K562 (cell line): Measurements from ENCODE around the gene STX18. TPM values are rescaled to one million over a fixed set of nuclear protein-coding genes. Genes with fewer than 3 reads are reported as not detected.

Experiments
- CHAMP1 ChIP-seq: fragments of 450-650 bp; IDR thresholded peaks from 2 replicates; pipeline ENCODE4 v1.6.1; 2016; ENCODE audit warnings: mild to moderate bottlenecking
- ERF ChIP-seq: fragments of 450-650 bp; formaldehyde crosslinking; IDR thresholded peaks from 2 replicates; pipeline ENCODE4 v1.4.0; 2020; ENCODE audit warnings: mild to moderate bottlenecking, mixed read lengths
- L3MBTL2 ChIP-seq: fragments of 450-650 bp; IDR thresholded peaks from 2 replicates; pipeline ENCODE4 v1.6.1; 2016; ENCODE audit warnings: mild to moderate bottlenecking, moderate library complexity
- SP1 ChIP-seq: sonication (generic); formaldehyde crosslinking; IDR thresholded peaks from 2 replicates; pipeline ENCODE4 v1.8.1; 2022; ENCODE audit warnings: mild to moderate bottlenecking, missing genetic modification reagents
- TEAD2 ChIP-seq: fragments of 450-650 bp; IDR thresholded peaks from 2 replicates; pipeline ENCODE4 v1.6.1; 2016; ENCODE audit warnings: missing genetic modification characterization, control low read depth, missing compliant biosample characterization
- THAP12 ChIP-seq: fragments of 250-450 bp; sonication (Bioruptor Pico); IDR thresholded peaks from 2 replicates; pipeline ENCODE4 v1.9.0; 2021; ENCODE audit warnings: mild to moderate bottlenecking, inconsistent platforms
- ZFP1 ChIP-seq: fragments of 450-650 bp; formaldehyde crosslinking; IDR thresholded peaks from 2 replicates; pipeline ENCODE4 v1.4.0; 2020; ENCODE audit warnings: mild to moderate bottlenecking, mixed read lengths
- ZNF551 ChIP-seq: fragments of 250-450 bp; sonication (Bioruptor Pico); IDR thresholded peaks from 2 replicates; pipeline ENCODE4 v1.5.0; 2021; ENCODE audit warnings: mild to moderate bottlenecking, moderate library complexity
- polyA plus RNA-seq, 8 experiments: library from polyadenylated mRNA; depleted of rRNA in 4 of 8; stranded (reverse) in 5 of 8; unstranded in 3 of 8; fragments of >200 nt; fragmentation: Nextera tagmentation in 2 of 8; fragmentation: Illumina TruSeq in 1 of 8; extraction: Ambion mirVana in 2 of 8; extraction: Trizol in 1 of 8; gene quantifications; 2 replicates each; pipeline versions ENCODE4 v1.2.1 to v1.2.3, GENCODE V29; 2011 to 2014; ENCODE audit warnings: inconsistent platforms in 1 of 8, missing spikeins in 1 of 8
- total RNA-seq, 7 experiments: library from RNA; depleted of rRNA in 6 of 7; stranded (reverse); fragments of >200 nt in 6 of 7; fragmentation: Illumina TruSeq in 2 of 7; extraction: Trizol in 2 of 7; gene quantifications; 2 replicates each; pipeline versions ENCODE4 v1.2.1 to v1.2.3, GENCODE V29; 2011 to 2021; ENCODE audit warnings: low replicate concordance in 1 of 7
- TF ChIP-seq, protein P1 (sequence below): fragments of 250-450 bp; sonication (Bioruptor Pico); IDR thresholded peaks from 2 replicates; pipeline ENCODE4 v1.4.0; 2020; ENCODE audit warnings: mild to moderate bottlenecking, moderate library complexity

The STX18 gene
- total and polyA plus RNA-seq, 9 of the 15 experiments (the other 6 are each of a cell fraction or from before 2014, with no cell fraction given) = 6.2 to 41.7 (median 22.7) TPM

GRCh38 chr4:4582653-4583052 is 40.8 kb upstream of the STX18 start (continued):
- no peak for TF ChIP-seq CHAMP1
- no peak for TF ChIP-seq ERF (CRISPR knock-in tag)
- no peak for TF ChIP-seq THAP12 (CRISPR knock-in tag)
- no peak for TF ChIP-seq TEAD2
- TF ChIP-seq SP1 (CRISPR knock-in tag) = no peak
- no peak for TF ChIP-seq ZFP1 (CRISPR knock-in tag)
- no peak for TF ChIP-seq L3MBTL2
- TF ChIP-seq, protein P1, sequence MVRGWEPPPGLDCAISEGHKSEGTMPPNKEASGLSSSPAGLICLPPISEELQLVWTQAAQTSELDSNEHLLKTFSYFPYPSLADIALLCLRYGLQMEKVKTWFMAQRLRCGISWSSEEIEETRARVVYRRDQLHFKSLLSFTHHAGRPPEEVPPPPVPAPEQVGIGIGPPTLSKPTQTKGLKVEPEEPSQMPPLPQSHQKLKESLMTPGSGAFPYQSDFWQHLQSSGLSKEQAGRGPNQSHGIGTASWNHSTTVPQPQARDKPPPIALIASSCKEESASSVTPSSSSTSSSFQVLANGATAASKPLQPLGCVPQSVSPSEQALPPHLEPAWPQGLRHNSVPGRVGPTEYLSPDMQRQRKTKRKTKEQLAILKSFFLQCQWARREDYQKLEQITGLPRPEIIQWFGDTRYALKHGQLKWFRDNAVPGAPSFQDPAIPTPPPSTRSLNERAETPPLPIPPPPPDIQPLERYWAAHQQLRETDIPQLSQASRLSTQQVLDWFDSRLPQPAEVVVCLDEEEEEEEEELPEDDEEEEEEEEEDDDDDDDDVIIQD (CRISPR knock-in tag) = no peak
- TF ChIP-seq ZNF551 (CRISPR knock-in tag) = no peak
